HG02623 (cell line): ENCODE results near the gene TMCC2.
A peak's percentile ranks its signal among the peaks of the same experiment; 100 is the strongest.
"Not testable (repeated sequence)": the region's sequence is repeated elsewhere in the genome, so short reads cannot be mapped to it uniquely, and the experiment has no call there.

Source experiments
- ATAC-seq: cut with Tn5 transposase; IDR thresholded peaks from one replicate; pipeline ENCODE4 v1.9.1; 2021; ENCODE audit warnings: moderate library complexity; ENCODE audit not compliant: unreplicated experiment

The TMCC2 gene

DNA sequence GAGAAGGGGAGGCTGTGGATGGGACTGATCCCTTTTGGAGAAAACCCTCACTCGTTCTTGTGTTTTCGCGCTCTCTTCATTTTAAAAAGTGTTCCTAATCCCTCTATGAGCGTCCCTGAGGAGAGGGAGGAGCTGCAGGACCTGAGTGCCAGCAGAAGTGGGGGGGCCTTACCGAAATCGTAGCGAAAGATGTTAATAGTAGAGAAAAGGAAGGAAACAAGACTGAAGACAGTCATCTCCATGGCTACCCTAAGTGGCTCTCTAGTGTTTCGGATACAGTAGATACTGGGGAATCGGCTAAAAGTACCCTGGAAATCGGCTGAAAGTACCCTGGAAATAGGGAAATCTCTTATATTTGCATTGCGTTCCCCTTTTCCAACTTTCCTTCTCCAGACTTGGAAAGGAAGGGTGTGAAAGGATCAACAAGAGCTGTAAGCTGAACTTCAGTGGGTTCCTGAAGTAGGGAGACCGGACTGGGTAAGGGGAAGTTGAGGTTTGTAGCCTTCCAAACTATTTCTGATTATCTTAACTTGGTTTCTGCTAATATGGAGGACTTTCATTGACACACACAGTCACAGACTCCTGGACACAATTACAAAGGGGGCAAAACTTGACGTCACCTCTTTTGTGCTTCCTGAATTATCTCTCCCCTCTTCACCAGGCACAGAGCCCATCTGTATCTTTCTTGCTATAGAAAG, 15.8 kb upstream of the TMCC2 start:
- ATAC-seq, result peak; percentile 12

DNA sequence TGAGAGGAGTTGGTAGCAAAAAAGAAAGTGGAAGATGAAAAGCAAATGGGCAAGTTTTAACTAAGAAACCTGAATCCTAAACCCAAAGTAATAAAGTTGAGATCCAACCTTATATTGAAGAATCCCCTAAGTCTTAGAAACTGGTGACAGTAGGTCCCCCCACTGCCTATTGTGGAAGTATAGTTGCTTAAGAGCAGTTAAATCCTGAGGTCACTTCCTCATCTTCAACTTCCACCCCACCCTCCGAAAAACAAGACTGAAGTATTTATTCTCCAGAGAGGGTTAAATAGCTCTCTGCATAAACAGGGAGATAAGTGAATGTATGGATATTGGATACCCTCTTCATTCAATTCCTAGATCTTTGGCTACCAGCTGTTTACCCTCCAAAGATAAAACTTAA, 13.0 kb upstream of the TMCC2 start:
- no peak for ATAC-seq

DNA sequence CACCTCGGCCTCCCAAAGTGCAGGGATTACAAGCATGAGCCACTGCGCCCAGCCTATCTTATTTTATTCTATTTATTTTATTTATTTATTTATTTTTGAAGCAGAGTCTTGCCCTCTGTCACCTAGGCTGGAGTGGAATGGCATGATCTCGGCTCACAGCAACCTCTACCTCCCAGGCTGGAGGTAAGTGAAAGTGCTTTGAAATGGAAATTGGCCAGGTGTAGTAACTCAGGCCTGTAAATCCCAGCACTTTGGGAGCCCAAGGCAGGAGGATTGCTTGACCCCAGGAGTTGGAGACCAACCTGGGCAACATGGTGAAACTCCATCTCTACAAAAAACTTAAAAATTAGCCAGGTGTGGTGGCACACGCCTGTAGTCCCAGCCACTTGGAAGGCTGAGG, 11.2 kb upstream of the TMCC2 start:
- no peak for ATAC-seq

- no peak for ATAC-seq
Measured at GRCh38 chr1:205217418-205217817, 10.3 kb upstream of the TMCC2 start.

- ATAC-seq, result no peak
Measured at GRCh38 chr1:205220421-205220820, 7.3 kb upstream of the TMCC2 start.

GRCh38 chr1:205224736-205225135, 3.0 kb upstream of the TMCC2 start:
- no peak for ATAC-seq

DNA sequence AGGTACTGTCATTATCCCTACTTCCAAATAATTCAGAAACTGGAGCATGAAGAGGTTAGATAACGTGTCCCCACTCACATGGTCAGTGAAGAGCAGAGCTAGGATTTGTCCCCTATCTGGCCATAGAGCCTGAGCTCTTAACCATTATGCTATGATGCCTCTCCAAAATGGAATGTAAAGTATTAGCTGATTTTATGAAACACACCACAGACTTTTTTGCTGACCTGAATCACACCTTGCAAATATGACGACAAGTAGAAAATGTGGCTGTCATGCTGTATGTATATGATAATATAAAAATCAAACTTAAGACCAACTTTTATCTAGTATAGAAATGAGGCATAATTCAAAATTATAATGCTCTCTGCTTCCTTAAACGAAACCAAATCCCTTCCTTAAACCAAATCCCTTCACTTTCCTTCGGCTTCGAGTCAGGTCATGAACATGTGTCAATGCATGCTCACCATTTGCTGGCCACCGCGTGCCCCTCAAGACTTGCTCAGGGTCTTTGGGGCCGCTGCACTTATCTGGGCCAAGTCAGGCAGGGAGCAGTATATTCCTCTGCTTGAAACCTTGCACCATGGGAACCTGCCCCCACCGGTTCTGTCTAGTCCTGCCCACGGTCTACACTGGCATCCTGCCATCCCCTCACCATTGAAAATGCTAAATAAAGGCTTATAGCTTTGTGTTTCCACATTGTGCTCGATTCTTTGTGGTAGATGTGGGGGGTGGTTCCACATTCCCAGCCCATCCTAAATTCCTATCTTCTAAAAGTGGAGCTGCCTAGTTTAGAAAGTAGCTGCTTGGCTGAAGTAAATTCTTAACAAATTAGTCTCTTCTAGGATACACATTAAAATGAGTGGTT, 1.6 kb upstream of the TMCC2 start:
- no peak for ATAC-seq

DNA sequence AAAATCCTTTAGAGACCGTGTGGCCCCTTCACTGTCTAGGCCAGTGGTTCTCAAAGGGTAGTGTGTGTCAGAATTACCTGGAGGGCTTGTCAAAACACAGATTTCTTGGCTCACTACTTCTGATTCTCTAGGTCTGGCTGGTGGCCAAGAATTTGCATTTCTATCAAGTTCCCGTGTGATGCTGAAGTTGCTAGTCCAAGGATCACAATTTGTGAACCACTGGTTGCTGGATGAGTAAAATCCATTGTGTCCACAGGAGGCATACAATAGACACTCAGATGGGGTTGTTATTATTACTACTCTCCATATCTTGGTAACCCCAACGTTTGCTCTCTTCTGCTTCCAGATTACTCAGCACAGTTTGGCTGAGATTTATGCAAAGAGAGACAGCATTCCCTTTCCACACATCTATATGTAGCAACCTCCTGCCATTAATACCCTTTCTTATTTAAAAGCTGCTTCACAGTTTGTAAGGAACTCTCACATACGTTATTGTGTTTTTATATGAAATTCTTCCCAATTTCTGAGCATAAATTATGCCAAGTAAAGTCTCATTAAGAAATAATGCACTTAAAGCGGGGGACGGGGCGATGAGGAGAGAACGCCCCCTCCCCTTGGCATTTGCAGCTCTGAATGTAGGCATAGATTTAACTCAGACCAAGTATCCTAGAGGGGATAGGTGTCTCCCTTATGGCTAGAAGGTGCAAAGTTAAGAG, 720 bp upstream of the TMCC2 start:
- no peak for ATAC-seq

DNA sequence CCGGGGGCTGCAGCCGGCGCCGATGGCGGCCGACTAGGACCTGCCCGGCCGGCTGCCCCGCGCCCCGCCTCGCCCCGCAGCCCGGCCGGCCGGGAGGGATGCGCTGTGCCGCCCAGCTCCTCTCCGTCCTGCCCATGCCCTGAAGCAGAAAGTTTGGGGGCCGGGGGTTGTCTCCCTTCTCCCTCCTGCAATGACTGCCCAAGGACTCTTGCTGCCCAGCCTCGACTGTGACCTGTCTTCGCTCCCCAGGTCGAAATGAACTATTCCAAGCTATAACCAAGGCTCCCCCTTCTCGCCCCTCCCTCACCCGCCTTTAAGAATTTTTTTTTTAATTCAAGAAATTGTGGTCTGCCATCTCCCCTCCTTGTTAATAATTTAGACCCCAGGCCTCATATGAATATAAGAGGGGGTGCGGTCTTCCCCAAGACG, 361 bp downstream of the TMCC2 start:
- no peak for ATAC-seq

GRCh38 chr1:205229399-205229871, 1.7 kb downstream of the TMCC2 start:
- no peak for ATAC-seq

GRCh38 chr1:205229916-205230700, 2.4 kb downstream of the TMCC2 start:
- no peak for ATAC-seq

GRCh38 chr1:205230982-205231381, 3.2 kb downstream of the TMCC2 start:
- ATAC-seq, result no peak

DNA sequence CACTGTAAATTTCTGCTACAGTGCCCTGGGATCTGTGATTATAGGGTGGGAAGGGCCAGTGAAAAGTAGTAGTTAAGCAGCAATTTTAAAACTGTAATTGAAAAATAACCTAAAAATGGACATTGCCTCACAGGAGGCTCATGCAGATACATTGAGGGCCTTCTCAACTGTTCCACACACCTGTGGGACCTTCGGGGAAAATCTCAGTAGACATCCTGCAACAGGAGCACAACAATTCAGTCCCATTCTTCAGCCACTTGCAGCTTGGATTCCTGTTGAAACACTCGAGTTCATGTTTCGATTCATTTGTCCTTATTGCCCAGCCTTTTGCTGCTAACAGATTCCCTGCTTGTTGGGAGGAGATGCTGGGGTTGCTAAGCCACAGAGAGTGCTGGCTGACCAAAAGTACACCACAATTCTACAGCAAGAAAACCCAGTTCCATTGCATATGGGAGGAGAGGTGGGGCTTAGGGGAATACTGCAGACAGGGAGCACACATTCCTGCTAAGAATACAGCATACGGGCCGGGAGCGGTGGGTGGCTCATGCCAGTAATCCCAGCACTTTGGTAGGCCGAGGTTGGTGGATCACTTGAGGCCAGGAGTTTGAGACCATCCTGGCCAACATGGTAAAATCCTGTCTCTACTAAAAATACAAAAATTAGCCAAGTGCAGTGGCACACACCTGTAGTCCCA, 4.5 kb downstream of the TMCC2 start:
- no peak for ATAC-seq

- no peak for ATAC-seq
Measured at GRCh38 chr1:205232945-205233397, 5.2 kb downstream of the TMCC2 start.

DNA sequence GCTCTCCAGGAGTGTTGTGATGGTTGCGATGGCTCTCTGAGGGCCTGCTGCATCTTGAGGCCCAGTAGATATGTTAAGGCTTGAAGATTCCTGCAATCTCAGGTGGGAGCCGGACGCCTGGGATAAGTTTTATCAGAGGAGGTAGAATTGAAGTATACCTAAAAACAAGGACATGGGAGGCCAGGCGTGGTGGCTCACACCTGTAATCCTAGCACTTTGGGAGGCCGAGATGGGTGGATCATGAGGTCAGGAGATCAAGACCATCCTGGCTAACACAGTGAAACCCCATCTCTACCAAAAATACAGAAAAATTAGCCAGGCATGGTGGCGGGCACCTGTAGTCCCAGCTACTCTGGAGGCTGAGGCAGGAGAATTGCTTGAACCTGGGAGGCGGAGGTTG, 6.2 kb downstream of the TMCC2 start:
- ATAC-seq, result not testable (repeated sequence)

GRCh38 chr1:205235951-205236350, 8.2 kb downstream of the TMCC2 start:
- no peak for ATAC-seq

DNA sequence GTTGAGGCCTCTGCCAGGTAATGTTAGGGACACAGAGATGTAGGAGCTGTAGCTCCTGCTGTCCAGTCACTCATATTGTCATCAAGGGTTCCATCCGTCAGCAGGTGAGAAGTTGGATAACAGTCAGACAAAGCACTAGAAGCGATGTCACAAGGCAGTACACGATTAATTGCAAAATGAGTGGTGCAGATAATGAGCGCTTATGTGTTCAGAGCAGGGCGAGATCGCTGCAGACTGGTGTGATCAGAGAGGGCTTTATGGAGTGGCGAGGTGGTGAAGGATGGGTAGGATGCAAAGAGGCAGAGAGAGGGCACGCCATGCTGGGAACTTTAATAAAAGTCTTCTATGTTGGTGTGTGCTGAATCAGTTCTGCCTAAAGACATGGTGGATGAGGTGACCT, 8.8 kb downstream of the TMCC2 start:
- no peak for ATAC-seq

DNA sequence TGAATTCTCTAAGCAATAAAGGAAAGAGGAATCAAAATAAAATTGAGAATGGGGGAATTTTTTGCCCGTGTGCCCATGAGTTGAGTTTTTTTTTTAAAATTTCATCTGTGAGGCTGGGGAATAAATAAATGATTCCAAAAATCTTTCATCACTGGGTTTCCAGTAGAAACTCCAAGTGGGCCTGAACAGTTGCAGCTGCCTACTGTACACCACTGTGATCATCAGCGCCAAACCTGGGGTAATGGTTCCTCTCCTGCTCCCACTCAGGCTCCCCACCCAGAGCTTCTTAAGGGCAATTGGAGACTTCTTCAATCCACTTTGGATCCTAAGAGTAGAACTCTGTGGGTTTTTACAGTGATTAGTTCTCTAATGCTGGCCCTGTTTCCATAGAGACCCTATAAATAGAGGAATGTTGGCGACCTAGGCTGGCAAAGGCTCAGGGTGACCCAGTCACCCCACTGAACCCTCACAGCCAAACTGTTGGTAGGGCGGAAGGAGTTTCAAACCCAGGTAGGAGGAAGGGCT, 9.3 kb downstream of the TMCC2 start:
- ATAC-seq, result no peak

- no peak for ATAC-seq
Measured at GRCh38 chr1:205237526-205238484, 10.1 kb downstream of the TMCC2 start.
